Neural progenitor cell (in vitro differentiated cells): ENCODE data around the gene TEF. TPM values are rescaled to one million over a fixed set of nuclear protein-coding genes. Genes with fewer than 3 reads are reported as not detected.

ENCODE experiments used
- DNase-seq: peaks from one replicate; pipeline ENCODE4 v3.0.0-alpha.2; 2016; ENCODE audit warnings: low spot score
- H2AFZ ChIP-seq: fragments of 200-600 bp; sonication (generic); replicated peaks from 2 replicates; pipeline ENCODE4 v1.6.1; 2016; ENCODE audit warnings: antibody characterized with exemption
- H3F3A ChIP-seq: fragments of 200-600 bp; sonication (generic); 2 replicates; pipeline ENCODE4 v1.6.1; 2016; ENCODE audit warnings: antibody characterized with exemption, low read depth
- H3K27ac ChIP-seq: fragments of 200-600 bp; sonication (generic); 2 replicates; pipeline ENCODE4 v1.5.1; 2016; ENCODE audit warnings: mild to moderate bottlenecking
- H3K27me3 ChIP-seq: fragments of 200-600 bp; sonication (generic); 2 replicates; pipeline ENCODE4 v1.6.1; 2016; ENCODE audit warnings: mild to moderate bottlenecking, moderate library complexity
- H3K36me3 ChIP-seq: fragments of 200-600 bp; sonication (generic); 2 replicates; pipeline ENCODE4 v1.5.1; 2016
- H3K4me1 ChIP-seq: fragments of 200-600 bp; sonication (generic); 2 replicates; pipeline ENCODE4 v1.6.1; 2016; ENCODE audit warnings: mixed run types
- H3K4me2 ChIP-seq: fragments of 200-600 bp; sonication (generic); 2 replicates; pipeline ENCODE4 v1.6.1; 2016
- H3K4me3 ChIP-seq: fragments of 200-600 bp; sonication (generic); 2 replicates; pipeline ENCODE4 v1.5.1; 2016
- H3K79me2 ChIP-seq: fragments of 200-600 bp; sonication (generic); 2 replicates; pipeline ENCODE4 v1.6.1; 2016; ENCODE audit warnings: low read depth
- H3K9ac ChIP-seq: fragments of 200-600 bp; sonication (generic); 2 replicates; pipeline ENCODE4 v1.6.1; 2016
- H3K9me3 ChIP-seq: fragments of 200-600 bp; sonication (generic); 2 replicates; pipeline ENCODE4 v1.5.1; 2016; ENCODE audit warnings: low read depth
- H4K20me1 ChIP-seq: fragments of 200-600 bp; sonication (generic); 2 replicates; pipeline ENCODE4 v1.6.1; 2016; ENCODE audit warnings: low read depth
- H3K27ac Mint-ChIP-seq: 3 replicates; pipeline ENCODE4 v1.8.0; 2021; ENCODE audit warnings: mixed read lengths
- H3K27me3 Mint-ChIP-seq: 2 replicates; pipeline ENCODE4 v1.8.0; 2022; ENCODE audit warnings: low read depth, mild to moderate bottlenecking, inconsistent platforms, moderate library complexity, mixed read lengths; ENCODE audit not compliant: insufficient read depth
- H3K36me3 Mint-ChIP-seq: 3 replicates; pipeline ENCODE4 v1.8.0; 2021; ENCODE audit warnings: mixed read lengths
- H3K4me1 Mint-ChIP-seq: 3 replicates; pipeline ENCODE4 v1.8.0; 2021; ENCODE audit warnings: mixed read lengths
- H3K4me3 Mint-ChIP-seq: 3 replicates; pipeline ENCODE4 v1.8.0; 2021; ENCODE audit warnings: mild to moderate bottlenecking, moderate library complexity, mixed read lengths
- H3K9me3 Mint-ChIP-seq: 3 replicates; pipeline ENCODE4 v1.8.0; 2020; ENCODE audit warnings: mixed read lengths
- EZH2 ChIP-seq: fragments of 200-600 bp; sonication (generic); IDR thresholded peaks from 2 replicates; pipeline ENCODE4 v1.6.1; 2017; ENCODE audit warnings: antibody characterized with exemption, mild to moderate bottlenecking, moderate library complexity
- EZH2phosphoT487 ChIP-seq: fragments of 200-600 bp; sonication (generic); IDR thresholded peaks from 2 replicates; pipeline ENCODE4 v1.6.1; 2017; ENCODE audit warnings: antibody characterized with exemption
- total RNA-seq: library from RNA; depleted of rRNA; stranded (reverse); fragments of >200 nt; gene quantifications from 2 replicates; pipeline ENCODE4 v1.2.3, GENCODE V29; 2015; ENCODE audit warnings: low replicate concordance
- TF ChIP-seq, protein P1 (sequence below): fragments of 200-600 bp; sonication (generic); IDR thresholded peaks from 2 replicates; pipeline ENCODE4 v1.5.1; 2017; ENCODE audit warnings: antibody characterized with exemption, mild to moderate bottlenecking

TEF gene
- total RNA-seq, 1 donor from 2014 or later = 11.0 TPM

DNA sequence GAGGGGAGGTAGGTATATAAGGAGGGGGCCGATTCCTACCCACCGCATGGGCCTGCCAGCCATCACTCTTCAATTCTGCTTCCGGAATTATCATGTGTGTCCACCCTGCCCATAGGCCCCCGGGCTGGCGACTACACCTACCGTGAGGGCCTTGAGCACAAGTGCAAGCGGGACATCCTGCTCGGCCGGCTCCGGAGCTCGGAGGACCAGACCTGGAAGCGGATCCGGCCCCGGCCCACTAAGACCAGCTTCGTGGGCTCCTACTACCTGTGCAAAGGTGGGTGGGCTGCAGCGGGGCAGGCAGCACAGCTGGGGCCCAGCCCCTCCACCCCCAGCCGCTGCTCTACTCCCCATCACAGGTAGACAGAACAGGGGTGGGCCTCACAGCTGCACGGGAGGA, 38.4 kb upstream of the TEF start:
- Histone ChIP-seq H3K79me2 (no peaks in the 10 kb centered on the region), H2AFZ (no peak overlapping the region), H4K20me1 (no peaks in the 10 kb centered on the region), H3K36me3 (no peaks in the 10 kb centered on the region), H3K4me1 (no peaks in the 10 kb centered on the region), H3K4me2 (no peak overlapping the region), H3K27me3 (no peaks in the 10 kb centered on the region), H3K9ac (no peak overlapping the region), H3K4me3 (no peak overlapping the region), H3K9me3 (no peaks in the 10 kb centered on the region), H3F3A (no peaks in the 10 kb centered on the region), H3K27ac (no peak overlapping the region)
- no peak overlapping the region for H3K4me3 Mint-ChIP-seq
- H3K36me3 Mint-ChIP-seq = peaks cover 10% of the 10 kb centered on the region
- no peaks in the 10 kb centered on the region for H3K9me3 Mint-ChIP-seq
- no peak for TF ChIP-seq EZH2
- no peak for TF ChIP-seq EZH2phosphoT487
- TF ChIP-seq, protein P1, sequence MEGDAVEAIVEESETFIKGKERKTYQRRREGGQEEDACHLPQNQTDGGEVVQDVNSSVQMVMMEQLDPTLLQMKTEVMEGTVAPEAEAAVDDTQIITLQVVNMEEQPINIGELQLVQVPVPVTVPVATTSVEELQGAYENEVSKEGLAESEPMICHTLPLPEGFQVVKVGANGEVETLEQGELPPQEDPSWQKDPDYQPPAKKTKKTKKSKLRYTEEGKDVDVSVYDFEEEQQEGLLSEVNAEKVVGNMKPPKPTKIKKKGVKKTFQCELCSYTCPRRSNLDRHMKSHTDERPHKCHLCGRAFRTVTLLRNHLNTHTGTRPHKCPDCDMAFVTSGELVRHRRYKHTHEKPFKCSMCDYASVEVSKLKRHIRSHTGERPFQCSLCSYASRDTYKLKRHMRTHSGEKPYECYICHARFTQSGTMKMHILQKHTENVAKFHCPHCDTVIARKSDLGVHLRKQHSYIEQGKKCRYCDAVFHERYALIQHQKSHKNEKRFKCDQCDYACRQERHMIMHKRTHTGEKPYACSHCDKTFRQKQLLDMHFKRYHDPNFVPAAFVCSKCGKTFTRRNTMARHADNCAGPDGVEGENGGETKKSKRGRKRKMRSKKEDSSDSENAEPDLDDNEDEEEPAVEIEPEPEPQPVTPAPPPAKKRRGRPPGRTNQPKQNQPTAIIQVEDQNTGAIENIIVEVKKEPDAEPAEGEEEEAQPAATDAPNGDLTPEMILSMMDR = no peak
- peaks cover 3% of the 10 kb centered on the region for H3K27me3 Mint-ChIP-seq
- no peak overlapping the region for H3K27ac Mint-ChIP-seq
- DNase-seq = no peak
- no peaks in the 10 kb centered on the region for H3K4me1 Mint-ChIP-seq

DNA sequence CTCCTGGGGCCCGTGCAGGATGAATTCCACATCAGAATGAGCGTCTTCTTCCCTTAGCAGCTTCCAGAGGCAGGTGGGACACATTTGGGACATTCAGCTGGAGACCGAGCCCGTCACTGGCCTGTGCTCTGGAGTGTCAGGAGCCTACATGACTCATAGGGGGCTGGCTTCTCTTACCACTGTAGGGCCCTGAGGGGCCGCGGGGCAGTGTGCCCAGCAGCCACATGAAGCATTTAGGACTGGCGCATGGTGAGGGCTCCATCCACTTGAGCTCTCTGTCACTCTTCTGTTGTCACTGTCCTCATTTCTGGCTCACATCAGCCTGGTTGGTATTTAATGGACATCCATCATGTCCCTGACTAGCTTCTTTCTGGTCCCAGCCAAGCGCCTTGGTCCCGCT, 38.0 kb upstream of the TEF start:
- Histone ChIP-seq H3F3A (no peaks in the 10 kb centered on the region), H2AFZ (no peak overlapping the region), H3K79me2 (no peaks in the 10 kb centered on the region), H3K4me1 (no peaks in the 10 kb centered on the region), H3K36me3 (no peaks in the 10 kb centered on the region), H4K20me1 (no peaks in the 10 kb centered on the region), H3K4me2 (no peak overlapping the region), H3K27me3 (no peaks in the 10 kb centered on the region), H3K9ac (no peak overlapping the region), H3K4me3 (no peak overlapping the region), H3K27ac (no peak overlapping the region), H3K9me3 (no peaks in the 10 kb centered on the region)
- DNase-seq = no peak
- H3K4me3 Mint-ChIP-seq = no peak overlapping the region
- peaks cover 3% of the 10 kb centered on the region for H3K27me3 Mint-ChIP-seq
- TF ChIP-seq, protein P1 = no peak
- no peak for TF ChIP-seq EZH2phosphoT487
- TF ChIP-seq EZH2 = no peak
- H3K36me3 Mint-ChIP-seq = peaks cover 10% of the 10 kb centered on the region
- no peaks in the 10 kb centered on the region for H3K9me3 Mint-ChIP-seq
- H3K27ac Mint-ChIP-seq = no peak overlapping the region
- no peaks in the 10 kb centered on the region for H3K4me1 Mint-ChIP-seq

DNA sequence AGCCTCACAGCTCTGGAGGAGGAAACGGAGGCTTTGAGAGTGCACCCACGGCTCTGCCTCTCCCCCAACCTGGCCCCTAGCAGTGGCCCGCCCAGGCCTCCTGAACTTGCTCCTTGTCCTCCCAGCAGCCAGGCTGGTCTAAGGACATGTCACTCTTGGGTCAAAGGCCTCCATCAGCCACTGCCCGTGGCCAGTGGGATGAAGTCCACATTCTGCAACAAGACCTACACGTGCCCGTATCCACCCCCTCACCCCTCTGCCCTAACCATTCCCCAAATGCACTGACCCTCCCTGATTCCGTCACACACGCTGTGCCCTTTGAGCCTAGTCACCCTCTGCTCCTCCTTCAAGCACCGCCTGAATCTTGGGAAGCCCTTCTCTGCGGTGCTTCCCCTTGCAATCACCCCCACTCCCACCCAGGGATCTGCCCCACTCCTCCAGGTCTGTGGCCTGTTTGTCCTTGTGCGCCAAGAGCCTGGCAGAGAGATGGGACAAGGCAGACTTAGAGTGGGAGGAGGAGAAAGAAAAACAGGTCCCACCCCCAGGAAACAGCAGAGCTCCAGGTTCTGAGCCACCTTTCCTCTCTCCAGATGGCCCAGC, 37.5 kb upstream of the TEF start:
- peaks cover 3% of the 10 kb centered on the region for H3K27me3 Mint-ChIP-seq
- Histone ChIP-seq H3F3A (no peaks in the 10 kb centered on the region), H4K20me1 (no peaks in the 10 kb centered on the region), H3K36me3 (no peaks in the 10 kb centered on the region), H3K27me3 (no peaks in the 10 kb centered on the region), H3K9ac (no peak overlapping the region), H2AFZ (no peak overlapping the region), H3K9me3 (no peaks in the 10 kb centered on the region), H3K27ac (no peak overlapping the region), H3K4me3 (no peak overlapping the region), H3K79me2 (no peaks in the 10 kb centered on the region), H3K4me1 (no peaks in the 10 kb centered on the region), H3K4me2 (no peak overlapping the region)
- no peak for DNase-seq
- TF ChIP-seq, protein P1 = no peak
- peaks cover 10% of the 10 kb centered on the region for H3K36me3 Mint-ChIP-seq
- H3K4me3 Mint-ChIP-seq = no peak overlapping the region
- no peaks in the 10 kb centered on the region for H3K9me3 Mint-ChIP-seq
- no peak overlapping the region for H3K27ac Mint-ChIP-seq
- H3K4me1 Mint-ChIP-seq = no peaks in the 10 kb centered on the region
